ENCODE data around the gene MTHFR.

MTHFR gene

DNA sequence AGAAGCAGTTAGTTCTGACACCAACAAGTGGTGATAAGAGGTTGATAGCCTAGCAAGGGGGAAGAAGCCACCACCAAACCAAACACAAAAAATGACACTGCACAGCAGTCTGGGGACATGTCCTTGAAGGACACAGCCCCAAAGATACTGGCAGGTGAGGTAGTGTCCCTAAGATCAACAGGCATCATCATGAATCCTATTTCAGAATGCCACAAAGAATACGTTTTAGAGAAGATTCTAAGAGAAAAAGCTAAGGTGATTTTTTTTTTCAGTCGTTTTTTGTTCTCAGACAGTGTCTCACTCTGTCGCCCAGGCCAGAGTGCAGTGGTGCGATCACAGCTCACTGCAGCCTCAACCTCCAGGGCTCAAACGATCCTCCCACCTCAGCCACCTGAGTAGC lies 19.6 kb downstream of the MTHFR start:
- no peak for DNase-seq (ENCODE audit: low read depth)
- no peak overlapping the region for H3K4me3 ChIP-seq (ENCODE audit: low read depth, low read length)
- TF ChIP-seq, protein P1, sequence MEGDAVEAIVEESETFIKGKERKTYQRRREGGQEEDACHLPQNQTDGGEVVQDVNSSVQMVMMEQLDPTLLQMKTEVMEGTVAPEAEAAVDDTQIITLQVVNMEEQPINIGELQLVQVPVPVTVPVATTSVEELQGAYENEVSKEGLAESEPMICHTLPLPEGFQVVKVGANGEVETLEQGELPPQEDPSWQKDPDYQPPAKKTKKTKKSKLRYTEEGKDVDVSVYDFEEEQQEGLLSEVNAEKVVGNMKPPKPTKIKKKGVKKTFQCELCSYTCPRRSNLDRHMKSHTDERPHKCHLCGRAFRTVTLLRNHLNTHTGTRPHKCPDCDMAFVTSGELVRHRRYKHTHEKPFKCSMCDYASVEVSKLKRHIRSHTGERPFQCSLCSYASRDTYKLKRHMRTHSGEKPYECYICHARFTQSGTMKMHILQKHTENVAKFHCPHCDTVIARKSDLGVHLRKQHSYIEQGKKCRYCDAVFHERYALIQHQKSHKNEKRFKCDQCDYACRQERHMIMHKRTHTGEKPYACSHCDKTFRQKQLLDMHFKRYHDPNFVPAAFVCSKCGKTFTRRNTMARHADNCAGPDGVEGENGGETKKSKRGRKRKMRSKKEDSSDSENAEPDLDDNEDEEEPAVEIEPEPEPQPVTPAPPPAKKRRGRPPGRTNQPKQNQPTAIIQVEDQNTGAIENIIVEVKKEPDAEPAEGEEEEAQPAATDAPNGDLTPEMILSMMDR (IDR thresholded peaks at IDR 0.05; ENCODE audit: low read depth, low read length, missing control alignments) = no peak

DNA sequence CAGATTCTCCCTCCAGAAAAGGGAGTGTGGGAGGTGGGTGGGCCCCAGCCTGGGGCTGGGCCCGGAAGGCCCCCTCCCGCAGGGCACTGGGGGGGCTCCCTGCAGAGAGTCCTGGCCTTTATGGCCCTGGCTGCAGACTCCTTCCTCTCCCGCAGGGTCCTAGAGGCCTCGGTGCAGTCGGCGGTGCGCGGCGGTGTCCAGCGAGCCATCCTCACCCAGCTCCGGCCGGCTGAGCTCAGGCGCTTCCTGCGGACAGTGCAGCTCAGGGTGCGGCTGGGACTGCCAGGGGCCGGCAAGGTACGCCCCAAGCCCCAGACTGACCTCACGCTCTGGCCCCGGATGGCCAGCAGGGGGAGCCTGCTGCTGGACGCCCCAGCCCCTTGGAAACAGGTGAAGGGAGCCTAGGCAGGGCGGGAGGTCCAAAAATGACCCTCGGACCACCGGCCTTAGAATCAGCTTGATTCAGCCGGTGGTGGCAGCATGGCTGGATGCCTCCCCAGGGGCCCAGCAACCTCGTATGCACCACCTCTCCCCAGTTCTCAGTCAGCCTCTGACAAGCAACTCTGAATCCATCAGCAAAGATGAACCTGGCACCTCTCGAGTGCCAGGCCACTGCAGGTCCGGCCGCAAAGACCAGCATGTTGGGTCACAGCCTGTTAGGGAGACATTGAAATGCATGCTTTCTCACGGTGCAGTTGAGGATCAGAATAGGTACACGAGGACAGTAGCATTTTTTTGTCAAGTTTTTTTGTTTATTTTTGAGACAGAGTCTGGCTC lies 20.6 kb downstream of the MTHFR start:
- DNase-seq (ENCODE audit: low read depth) = no peak
- TF ChIP-seq, protein P1 (IDR thresholded peaks at IDR 0.05; ENCODE audit: low read depth, low read length, missing control alignments) = peak; percentile 94
- H3K4me3 ChIP-seq (ENCODE audit: low read depth, low read length) = no peak overlapping the region

DNA sequence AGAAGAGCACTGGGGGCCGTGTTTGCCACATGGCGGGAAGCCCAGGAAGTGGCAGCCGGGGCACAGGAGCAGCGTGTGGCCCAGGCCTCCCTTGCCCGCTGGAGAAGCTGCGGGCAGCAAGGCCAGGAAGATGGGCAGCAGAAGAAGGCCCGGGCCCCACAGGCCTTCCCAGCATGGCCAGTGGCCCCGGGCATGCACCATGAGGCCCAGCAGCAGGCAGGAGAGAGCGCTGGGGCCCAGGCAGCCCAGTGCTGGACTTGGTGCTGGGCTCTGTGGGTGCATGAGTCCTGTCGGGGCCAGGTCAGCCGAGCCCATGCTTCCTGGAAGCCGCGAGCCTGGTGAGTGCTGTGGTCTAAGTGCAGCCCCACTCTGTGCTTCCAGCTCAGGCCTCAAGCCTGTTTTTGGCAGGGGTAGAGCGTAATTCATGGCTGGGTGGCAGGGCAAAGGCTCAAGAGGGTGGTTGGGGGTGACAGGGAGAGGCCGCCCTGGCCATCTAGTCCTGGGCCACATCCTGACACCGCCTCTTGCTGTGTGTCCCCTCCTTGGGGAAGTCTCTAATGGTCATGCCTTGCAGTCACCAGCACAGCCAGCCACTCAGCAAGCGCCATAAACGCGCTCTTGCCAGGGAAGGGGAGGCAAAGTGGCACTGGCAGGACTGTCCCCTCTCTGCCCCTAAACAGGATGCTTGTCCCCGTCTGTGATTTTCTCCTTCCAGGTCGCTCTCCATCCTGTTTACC lies 21.3 kb downstream of the MTHFR start:
- DNase-seq (ENCODE audit: low read depth) = no peak
- H3K4me3 ChIP-seq (ENCODE audit: low read depth, low read length) = no peak overlapping the region
- TF ChIP-seq, protein P1 (IDR thresholded peaks at IDR 0.05; ENCODE audit: low read depth, low read length, missing control alignments) = no peak

DNA sequence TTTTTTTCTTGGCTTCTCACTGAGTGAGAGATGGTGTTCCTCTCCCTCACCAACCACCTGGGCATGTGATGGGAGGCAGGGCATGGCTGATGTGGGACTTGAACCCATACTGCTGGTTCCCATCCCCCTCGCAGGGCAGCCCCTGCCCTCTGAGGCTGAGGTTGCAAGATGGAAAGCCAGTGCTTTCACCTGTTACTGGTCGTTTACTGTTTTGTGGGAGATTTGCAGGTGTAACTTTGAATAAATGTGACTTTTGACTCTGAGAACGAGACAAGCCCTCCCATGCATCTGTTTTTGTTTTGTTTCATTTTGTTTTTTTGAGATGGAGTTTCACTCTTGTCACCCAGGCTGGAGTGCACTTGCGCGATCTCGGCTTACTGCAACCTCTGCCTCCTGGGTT lies 22.2 kb downstream of the MTHFR start:
- no peak overlapping the region for H3K4me3 ChIP-seq (ENCODE audit: low read depth, low read length)
- no peak for DNase-seq (ENCODE audit: low read depth)
- TF ChIP-seq, protein P1 (IDR thresholded peaks at IDR 0.05; ENCODE audit: low read depth, low read length, missing control alignments) = no peak

DNA sequence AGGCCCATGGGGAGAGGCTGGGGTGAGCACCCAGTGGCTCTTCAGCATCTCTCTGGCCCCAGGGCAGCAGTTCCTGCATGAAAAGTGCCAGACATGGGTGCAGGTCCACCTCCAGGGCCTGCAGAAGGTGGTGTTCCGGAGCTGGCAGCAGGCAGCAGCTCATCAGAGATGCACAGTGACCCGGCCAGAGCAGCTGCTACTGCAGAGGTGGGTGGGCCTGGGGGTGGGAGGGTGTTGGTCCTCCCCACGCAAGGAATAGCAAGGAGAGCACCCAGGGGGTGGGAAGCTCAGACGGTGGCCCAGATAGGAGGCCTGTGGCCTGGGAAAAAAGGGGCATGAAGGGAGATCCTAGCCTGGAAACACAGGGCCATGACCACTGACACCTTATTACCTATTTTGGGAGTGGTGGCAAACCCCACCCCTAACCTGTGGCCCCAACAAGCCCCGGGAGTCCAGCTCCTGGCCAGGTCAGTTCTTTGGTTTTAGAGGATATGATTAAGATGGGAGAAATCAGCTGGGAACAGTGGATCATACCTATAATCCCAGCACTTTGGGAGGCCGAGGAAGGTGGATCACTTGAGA lies 23.5 kb downstream of the MTHFR start:
- no peak for DNase-seq (ENCODE audit: low read depth)
- H3K4me3 ChIP-seq (ENCODE audit: low read depth, low read length) = no peak overlapping the region
- TF ChIP-seq, protein P1 (IDR thresholded peaks at IDR 0.05; ENCODE audit: low read depth, low read length, missing control alignments) = no peak

DNA sequence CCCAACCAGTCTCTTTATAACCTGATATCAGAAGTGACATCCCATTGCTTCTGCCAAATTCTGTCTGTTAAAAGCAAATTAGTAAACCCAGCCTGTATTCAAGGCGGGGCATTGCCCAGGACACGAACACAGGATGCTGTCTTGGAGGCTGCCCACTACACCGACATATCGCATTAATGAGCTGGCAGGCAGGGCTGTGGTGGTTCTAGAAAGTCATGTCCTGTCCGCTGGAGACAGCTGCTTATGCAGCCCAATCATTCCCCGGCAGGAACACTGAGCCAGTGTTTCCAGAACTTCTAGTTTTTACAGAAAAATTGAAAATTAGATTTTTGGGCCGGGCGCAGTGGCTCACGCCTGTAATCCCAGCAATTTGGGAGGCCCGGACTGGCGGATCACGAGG lies 24.5 kb downstream of the MTHFR start:
- no peak for DNase-seq (ENCODE audit: low read depth)
- no peak overlapping the region for H3K4me3 ChIP-seq (ENCODE audit: low read depth, low read length)
- TF ChIP-seq, protein P1 (IDR thresholded peaks at IDR 0.05; ENCODE audit: low read depth, low read length, missing control alignments) = no peak

Measured in GM12864 (cell line).